Endothelial cell (in vitro differentiated cells): ENCODE results near the gene AREG. TPM values are rescaled to one million over a fixed set of nuclear protein-coding genes. Genes with fewer than 3 reads are reported as not detected.

Experiments used
- DNase-seq: peaks from one replicate; pipeline ENCODE4 v3.0.0; 2021; ENCODE audit warnings: low spot score
- H3K27ac Mint-ChIP-seq: one replicate; pipeline ENCODE4 v1.8.0; 2021; ENCODE audit warnings: mixed read lengths, inconsistent platforms; ENCODE audit not compliant: unreplicated experiment
- H3K27me3 Mint-ChIP-seq: one replicate; pipeline ENCODE4 v1.8.0; 2021; ENCODE audit warnings: mild to moderate bottlenecking, moderate library complexity, mixed read lengths, inconsistent platforms; ENCODE audit not compliant: unreplicated experiment
- H3K36me3 Mint-ChIP-seq: one replicate; pipeline ENCODE4 v1.8.0; 2021; ENCODE audit warnings: mild to moderate bottlenecking, low read depth, mixed read lengths, inconsistent platforms; ENCODE audit not compliant: unreplicated experiment
- H3K4me1 Mint-ChIP-seq: one replicate; pipeline ENCODE4 v1.8.0; 2021; ENCODE audit warnings: mild to moderate bottlenecking, mixed read lengths, inconsistent platforms; ENCODE audit not compliant: unreplicated experiment
- H3K4me3 Mint-ChIP-seq: one replicate; pipeline ENCODE4 v1.8.0; 2021; ENCODE audit warnings: mild to moderate bottlenecking, mixed read lengths, inconsistent platforms; ENCODE audit not compliant: unreplicated experiment
- H3K9me3 Mint-ChIP-seq: one replicate; pipeline ENCODE4 v1.8.0; 2021; ENCODE audit warnings: mixed read lengths, inconsistent platforms; ENCODE audit not compliant: unreplicated experiment
- CTCF ChIP-seq: fragments of 200-600 bp; sonication (generic); IDR thresholded peaks from one replicate; pipeline ENCODE4 v1.5.0; 2021; ENCODE audit warnings: antibody characterized with exemption; ENCODE audit not compliant: unreplicated experiment
- total RNA-seq: library from RNA; stranded (reverse); fragmentation: NEBNext Ultra II Directional; extraction: Animal tissue kit (Norgen Biotek cat#: 25700); gene quantifications from one replicate; pipeline ENCODE4 v1.2.1, GENCODE V29; 2021; ENCODE audit not compliant: unreplicated experiment

The AREG gene
- total RNA-seq, 1 donor from 2014 or later = not detected

GRCh38 chr4:74471264-74471663 is 26.3 kb downstream of the AREG start:
- Mint-ChIP-seq H3K36me3 (no peaks in the 10 kb centered on the region), H3K9me3 (no peaks in the 10 kb centered on the region), H3K27ac (no peak overlapping the region), H3K4me1 (no peaks in the 10 kb centered on the region), H3K4me3 (no peak overlapping the region), H3K27me3 (no peaks in the 10 kb centered on the region)
- no peak for TF ChIP-seq CTCF
- DNase-seq = no peak

- H3K4me1 Mint-ChIP-seq = no peaks in the 10 kb centered on the region
- TF ChIP-seq CTCF = no peak
- no peak overlapping the region for H3K27ac Mint-ChIP-seq
These were observed 28.3 kb downstream of the AREG start for GRCh38 chr4:74473155-74473811.

GRCh38 chr4:74474345-74475090 is 29.6 kb downstream of the AREG start:
- Mint-ChIP-seq H3K27me3 (no peaks in the 10 kb centered on the region), H3K27ac (no peak overlapping the region), H3K4me3 (no peak overlapping the region), H3K4me1 (no peaks in the 10 kb centered on the region), H3K9me3 (no peaks in the 10 kb centered on the region), H3K36me3 (no peaks in the 10 kb centered on the region)
- DNase-seq = no peak
- no peak for TF ChIP-seq CTCF

More at GRCh38 chr4:74473155-74473811, 28.3 kb downstream of the AREG start:
- no peaks in the 10 kb centered on the region for H3K36me3 Mint-ChIP-seq
- H3K9me3 Mint-ChIP-seq = no peaks in the 10 kb centered on the region
- no peak for DNase-seq
- H3K4me3 Mint-ChIP-seq = no peak overlapping the region
- H3K27me3 Mint-ChIP-seq = no peaks in the 10 kb centered on the region

GRCh38 chr4:74475091-74475800 is 30.3 kb downstream of the AREG start:
- no peaks in the 10 kb centered on the region for H3K36me3 Mint-ChIP-seq
- no peak overlapping the region for H3K27ac Mint-ChIP-seq
- no peak overlapping the region for H3K4me3 Mint-ChIP-seq
- no peaks in the 10 kb centered on the region for H3K4me1 Mint-ChIP-seq
- DNase-seq = no peak
- no peaks in the 10 kb centered on the region for H3K9me3 Mint-ChIP-seq
- no peaks in the 10 kb centered on the region for H3K27me3 Mint-ChIP-seq
- TF ChIP-seq CTCF = no peak
